Raji (cell line): ENCODE data around the gene TMEM63B.

ENCODE experiments used
- POLR2A ChIP-seq: IDR thresholded peaks from 2 replicates; pipeline ENCODE4 v1.6.1; 2011; ENCODE audit warnings: low read depth, low read length, control low read depth; ENCODE audit not compliant: insufficient read depth

Gene TMEM63B

GRCh38 chr6:44126320-44127149 is 819 bp upstream of the TMEM63B start:
- no peak for TF ChIP-seq POLR2A

GRCh38 chr6:44128020-44128917 is 915 bp downstream of the TMEM63B start:
- TF ChIP-seq POLR2A, result no peak

- TF ChIP-seq POLR2A, result no peak
Measured at GRCh38 chr6:44129841-44130322, 2.5 kb downstream of the TMEM63B start.

- TF ChIP-seq POLR2A, result no peak
Measured at GRCh38 chr6:44131892-44132291, 4.5 kb downstream of the TMEM63B start.

GRCh38 chr6:44132476-44132875 is 5.1 kb downstream of the TMEM63B start:
- no peak for TF ChIP-seq POLR2A

- no peak for TF ChIP-seq POLR2A
Measured at GRCh38 chr6:44133003-44133931, 5.9 kb downstream of the TMEM63B start.

GRCh38 chr6:44133981-44134711 is 6.8 kb downstream of the TMEM63B start:
- TF ChIP-seq POLR2A, result no peak

- TF ChIP-seq POLR2A, result no peak
Measured at GRCh38 chr6:44135173-44135758, 7.9 kb downstream of the TMEM63B start.

GRCh38 chr6:44135875-44136274 is 8.5 kb downstream of the TMEM63B start:
- no peak for TF ChIP-seq POLR2A

GRCh38 chr6:44138717-44139350 is 11.5 kb downstream of the TMEM63B start:
- TF ChIP-seq POLR2A, result no peak

- TF ChIP-seq POLR2A, result no peak
Measured at GRCh38 chr6:44139351-44139743, 12.0 kb downstream of the TMEM63B start.

GRCh38 chr6:44142835-44143234 is 15.5 kb downstream of the TMEM63B start:
- no peak for TF ChIP-seq POLR2A

- no peak for TF ChIP-seq POLR2A
Measured at GRCh38 chr6:44143731-44144130, 16.4 kb downstream of the TMEM63B start.
